GM12872 (cell line): ENCODE measurements around the gene MGMT.

ENCODE experiments used
- TF ChIP-seq, protein P1 (sequence below): IDR thresholded peaks from 3 replicates; pipeline ENCODE4 v1.5.1; 2011; ENCODE audit warnings: low read depth, mild to moderate bottlenecking, low read length, moderate library complexity; ENCODE audit not compliant: insufficient read depth

Gene MGMT

GRCh38 chr10:129771991-129772431 lies 305.0 kb downstream of the MGMT start:
- TF ChIP-seq, protein P1, sequence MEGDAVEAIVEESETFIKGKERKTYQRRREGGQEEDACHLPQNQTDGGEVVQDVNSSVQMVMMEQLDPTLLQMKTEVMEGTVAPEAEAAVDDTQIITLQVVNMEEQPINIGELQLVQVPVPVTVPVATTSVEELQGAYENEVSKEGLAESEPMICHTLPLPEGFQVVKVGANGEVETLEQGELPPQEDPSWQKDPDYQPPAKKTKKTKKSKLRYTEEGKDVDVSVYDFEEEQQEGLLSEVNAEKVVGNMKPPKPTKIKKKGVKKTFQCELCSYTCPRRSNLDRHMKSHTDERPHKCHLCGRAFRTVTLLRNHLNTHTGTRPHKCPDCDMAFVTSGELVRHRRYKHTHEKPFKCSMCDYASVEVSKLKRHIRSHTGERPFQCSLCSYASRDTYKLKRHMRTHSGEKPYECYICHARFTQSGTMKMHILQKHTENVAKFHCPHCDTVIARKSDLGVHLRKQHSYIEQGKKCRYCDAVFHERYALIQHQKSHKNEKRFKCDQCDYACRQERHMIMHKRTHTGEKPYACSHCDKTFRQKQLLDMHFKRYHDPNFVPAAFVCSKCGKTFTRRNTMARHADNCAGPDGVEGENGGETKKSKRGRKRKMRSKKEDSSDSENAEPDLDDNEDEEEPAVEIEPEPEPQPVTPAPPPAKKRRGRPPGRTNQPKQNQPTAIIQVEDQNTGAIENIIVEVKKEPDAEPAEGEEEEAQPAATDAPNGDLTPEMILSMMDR, result no peak

- TF ChIP-seq, protein P1, result no peak
Observed at GRCh38 chr10:129772468-129773358, 305.7 kb downstream of the MGMT start.

DNA sequence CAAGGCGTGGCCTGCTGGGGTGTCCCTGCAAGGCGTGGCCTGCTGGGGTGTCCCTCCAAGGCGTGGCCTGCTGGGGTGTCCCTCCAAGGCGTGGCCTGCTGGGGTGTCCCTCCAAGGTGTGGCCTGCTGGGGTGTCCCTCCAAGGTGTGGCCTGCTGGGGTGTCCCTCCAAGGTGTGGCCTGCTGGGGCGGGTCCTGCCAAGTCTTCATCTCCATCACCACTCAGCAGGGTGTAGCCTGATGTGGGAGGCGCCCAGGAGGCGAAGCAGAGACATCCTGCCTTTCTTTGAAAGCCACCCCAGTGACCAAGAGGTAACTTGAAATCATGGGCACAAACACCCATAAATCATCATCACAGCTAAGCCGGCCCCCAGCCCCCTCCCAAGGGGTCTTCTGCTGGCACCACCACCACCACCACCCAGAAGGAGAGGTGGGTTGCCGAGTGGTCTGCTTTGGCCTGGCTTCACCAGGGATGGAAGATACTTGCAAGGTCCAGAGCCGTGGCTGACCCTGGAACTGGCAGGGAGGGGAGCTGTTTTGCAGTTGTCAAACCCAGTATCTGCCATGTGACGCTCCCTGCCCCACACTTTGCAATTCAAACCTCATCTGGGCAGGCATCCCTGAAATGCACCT lies 306.4 kb downstream of the MGMT start:
- TF ChIP-seq, protein P1, result no peak

DNA sequence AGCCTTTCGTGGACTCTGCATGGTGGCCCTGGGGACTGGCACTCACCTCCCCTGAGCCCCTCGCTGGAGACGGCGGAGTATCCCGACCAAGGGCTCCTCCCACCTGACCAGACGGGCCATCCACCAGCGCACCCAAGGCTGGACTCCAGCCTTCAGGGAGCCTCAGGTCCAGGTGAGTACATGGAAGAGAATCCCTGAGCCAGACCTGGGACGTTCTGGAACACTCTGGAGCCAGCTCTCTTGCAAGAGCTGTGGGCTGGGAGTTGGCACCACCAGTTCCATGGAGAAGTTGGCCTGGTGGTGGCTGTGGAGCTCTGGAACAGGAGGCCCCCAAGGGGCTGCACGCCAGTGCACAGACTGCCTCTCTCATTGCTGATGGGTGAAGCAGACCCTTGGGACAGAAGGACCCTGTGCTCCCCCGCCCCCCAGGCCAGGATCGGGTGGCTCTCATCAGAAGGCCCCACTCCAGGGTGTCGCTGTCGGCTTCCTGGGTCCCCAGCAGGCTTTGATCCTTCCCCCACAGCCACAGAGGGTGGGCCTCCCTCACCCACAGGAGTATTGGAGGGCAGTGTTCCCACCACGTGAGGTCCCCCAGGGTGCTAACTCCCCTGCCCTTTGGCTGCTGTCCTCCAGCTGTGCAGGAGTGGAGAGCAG lies 307.2 kb downstream of the MGMT start:
- TF ChIP-seq, protein P1, result no peak

GRCh38 chr10:129774736-129775401 lies 307.8 kb downstream of the MGMT start:
- TF ChIP-seq, protein P1, result no peak

DNA sequence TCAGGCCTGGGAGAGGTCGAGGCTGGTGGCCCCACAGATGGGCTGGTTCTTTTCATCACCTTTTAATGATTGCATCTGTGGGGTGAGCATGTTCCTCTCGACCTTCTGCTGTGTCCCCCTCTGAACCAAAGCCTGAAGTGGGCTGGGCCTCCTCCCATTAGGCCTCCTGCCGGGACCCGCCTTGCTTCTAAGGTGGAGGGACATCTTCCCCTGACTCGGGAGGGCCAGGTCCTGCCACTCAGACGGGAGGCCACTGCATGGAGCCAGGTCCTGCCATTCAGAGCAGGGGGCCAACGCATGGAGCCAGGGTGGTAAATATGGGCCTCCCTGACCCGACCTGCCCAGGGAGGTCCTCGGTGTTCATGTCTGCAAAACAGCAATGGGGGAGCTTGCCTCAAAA lies 308.6 kb downstream of the MGMT start:
- TF ChIP-seq, protein P1, result no peak

DNA sequence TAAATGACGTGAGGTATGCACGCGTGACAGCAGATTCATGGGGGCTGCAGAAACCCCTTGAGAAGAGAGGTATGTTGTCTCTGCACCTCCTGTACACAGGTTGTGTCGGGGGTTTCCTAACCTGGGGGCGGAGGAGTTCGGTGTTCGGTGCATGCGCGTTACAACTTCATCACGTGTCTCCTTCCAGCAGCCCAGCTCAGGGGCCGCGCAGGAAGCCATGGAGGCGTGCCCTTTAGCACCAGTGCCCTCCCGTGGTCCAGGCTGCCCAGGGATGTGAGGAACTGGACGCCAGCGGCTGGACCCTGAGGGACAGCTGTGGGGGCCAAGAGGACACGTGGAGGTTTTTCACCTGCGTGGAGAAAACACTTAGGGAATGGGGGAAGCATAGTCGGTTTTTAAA lies 310.6 kb downstream of the MGMT start:
- TF ChIP-seq, protein P1, result no peak
